OCI-LY7 (cell line): Measurements from ENCODE around the gene DBI.

Experiments used
- EZH2phosphoT487 ChIP-seq: fragments of 200-600 bp; sonication (generic); IDR thresholded peaks from 2 replicates; pipeline ENCODE4 v1.6.1; 2018; ENCODE audit warnings: low read depth, borderline replicate concordance, mild to moderate bottlenecking, mixed run types, antibody characterized with exemption, low read length, moderate library complexity, mixed read lengths
- TF ChIP-seq, protein P1 (sequence below): fragments of 200-600 bp; sonication (generic); conservative IDR thresholded peaks from 2 replicates; pipeline ENCODE4 v1.5.1; 2014; ENCODE audit warnings: mild to moderate bottlenecking, antibody characterized with exemption, low read length, moderate library complexity, mixed read lengths

DNA sequence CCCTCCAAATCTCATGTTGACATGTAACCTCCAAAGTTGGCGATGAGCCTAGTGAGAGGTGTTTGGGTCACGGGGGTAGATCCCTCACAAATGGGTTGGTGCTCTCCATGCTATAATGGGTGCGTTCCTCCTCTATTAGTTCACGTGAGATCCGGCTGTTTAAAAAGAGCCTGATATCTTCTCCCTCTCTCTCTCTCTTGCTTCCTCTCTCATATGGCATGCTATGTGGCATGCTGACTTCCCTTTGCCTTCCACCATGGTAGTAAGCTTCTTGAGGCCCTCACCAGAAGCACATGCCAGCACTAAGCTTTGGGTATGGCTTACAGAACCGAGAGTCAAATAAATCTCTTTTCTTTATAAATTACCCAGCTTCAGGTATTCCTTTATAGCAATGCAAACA lies 39.3 kb upstream of the DBI start:
- TF ChIP-seq, protein P1, sequence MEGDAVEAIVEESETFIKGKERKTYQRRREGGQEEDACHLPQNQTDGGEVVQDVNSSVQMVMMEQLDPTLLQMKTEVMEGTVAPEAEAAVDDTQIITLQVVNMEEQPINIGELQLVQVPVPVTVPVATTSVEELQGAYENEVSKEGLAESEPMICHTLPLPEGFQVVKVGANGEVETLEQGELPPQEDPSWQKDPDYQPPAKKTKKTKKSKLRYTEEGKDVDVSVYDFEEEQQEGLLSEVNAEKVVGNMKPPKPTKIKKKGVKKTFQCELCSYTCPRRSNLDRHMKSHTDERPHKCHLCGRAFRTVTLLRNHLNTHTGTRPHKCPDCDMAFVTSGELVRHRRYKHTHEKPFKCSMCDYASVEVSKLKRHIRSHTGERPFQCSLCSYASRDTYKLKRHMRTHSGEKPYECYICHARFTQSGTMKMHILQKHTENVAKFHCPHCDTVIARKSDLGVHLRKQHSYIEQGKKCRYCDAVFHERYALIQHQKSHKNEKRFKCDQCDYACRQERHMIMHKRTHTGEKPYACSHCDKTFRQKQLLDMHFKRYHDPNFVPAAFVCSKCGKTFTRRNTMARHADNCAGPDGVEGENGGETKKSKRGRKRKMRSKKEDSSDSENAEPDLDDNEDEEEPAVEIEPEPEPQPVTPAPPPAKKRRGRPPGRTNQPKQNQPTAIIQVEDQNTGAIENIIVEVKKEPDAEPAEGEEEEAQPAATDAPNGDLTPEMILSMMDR: no peak
- TF ChIP-seq EZH2phosphoT487: no peak
